Glutamatergic neuron (in vitro differentiated cells): Measurements from ENCODE around the gene RAD23B. TPM values are rescaled to one million over a fixed set of nuclear protein-coding genes. Genes with fewer than 3 reads are reported as not detected.

ENCODE experiments used
- DNase-seq: peaks from one replicate; pipeline ENCODE4 v3.0.0; 2022
- H3K27ac Mint-ChIP-seq: one replicate; pipeline ENCODE4 v1.8.0; 2020; ENCODE audit warnings: mild to moderate bottlenecking, mixed read lengths, inconsistent platforms; ENCODE audit not compliant: unreplicated experiment
- H3K27me3 Mint-ChIP-seq: one replicate; pipeline ENCODE4 v1.8.0; 2020; ENCODE audit warnings: mild to moderate bottlenecking, moderate library complexity, mixed read lengths, inconsistent platforms; ENCODE audit not compliant: unreplicated experiment
- H3K36me3 Mint-ChIP-seq: one replicate; pipeline ENCODE4 v1.8.0; 2020; ENCODE audit warnings: mild to moderate bottlenecking, mixed read lengths, inconsistent platforms; ENCODE audit not compliant: unreplicated experiment
- H3K4me1 Mint-ChIP-seq: one replicate; pipeline ENCODE4 v1.8.0; 2020; ENCODE audit warnings: mild to moderate bottlenecking, low read depth, mixed read lengths, inconsistent platforms; ENCODE audit not compliant: unreplicated experiment
- H3K4me3 Mint-ChIP-seq: one replicate; pipeline ENCODE4 v1.8.0; 2020; ENCODE audit warnings: mild to moderate bottlenecking, mixed read lengths, inconsistent platforms; ENCODE audit not compliant: unreplicated experiment
- H3K9me3 Mint-ChIP-seq: one replicate; pipeline ENCODE4 v1.8.0; 2020; ENCODE audit warnings: mild to moderate bottlenecking, moderate library complexity, mixed read lengths, inconsistent platforms; ENCODE audit not compliant: unreplicated experiment
- CTCF ChIP-seq: fragments of 200-600 bp; sonication (generic); IDR thresholded peaks from one replicate; pipeline ENCODE4 v1.5.0; 2021; ENCODE audit not compliant: partially characterized antibody, unreplicated experiment
- total RNA-seq: library from RNA; stranded (reverse); fragmentation: NEBNext Ultra II Directional; extraction: Animal tissue kit (Norgen Biotek cat#: 25700); gene quantifications from one replicate; pipeline ENCODE4 v1.2.1, GENCODE V29; 2021; ENCODE audit not compliant: unreplicated experiment

Gene RAD23B
- total RNA-seq, 1 donor from 2014 or later: 145 TPM

GRCh38 chr9:107368696-107369095 lies 85.6 kb downstream of the RAD23B start:
- Mint-ChIP-seq H3K9me3 (peaks cover 6% of the 10 kb centered on the region), H3K27me3 (peaks cover 5% of the 10 kb centered on the region)
- no peak for DNase-seq

GRCh38 chr9:107373809-107374208 lies 90.7 kb downstream of the RAD23B start:
- no peaks in the 10 kb centered on the region for H3K36me3 Mint-ChIP-seq
- no peak for TF ChIP-seq CTCF
- no peak for DNase-seq
- no peaks in the 10 kb centered on the region for H3K4me1 Mint-ChIP-seq
- H3K27me3 Mint-ChIP-seq: no peaks in the 10 kb centered on the region
- H3K9me3 Mint-ChIP-seq: no peaks in the 10 kb centered on the region
- H3K27ac Mint-ChIP-seq: no peak overlapping the region
- no peak overlapping the region for H3K4me3 Mint-ChIP-seq

More at GRCh38 chr9:107368696-107369095, 85.6 kb downstream of the RAD23B start:
- Mint-ChIP-seq H3K4me1 (peaks cover 12% of the 10 kb centered on the region), H3K36me3 (no peaks in the 10 kb centered on the region), H3K4me3 (no peak overlapping the region), H3K27ac (no peak overlapping the region)
- TF ChIP-seq CTCF: no peak

GRCh38 chr9:107375001-107375400 lies 91.9 kb downstream of the RAD23B start:
- no peak for DNase-seq
- H3K4me3 Mint-ChIP-seq: no peak overlapping the region
- TF ChIP-seq CTCF: no peak
- no peaks in the 10 kb centered on the region for H3K9me3 Mint-ChIP-seq
- no peak overlapping the region for H3K27ac Mint-ChIP-seq
- no peaks in the 10 kb centered on the region for H3K36me3 Mint-ChIP-seq
- no peaks in the 10 kb centered on the region for H3K4me1 Mint-ChIP-seq
- peaks cover 2% of the 10 kb centered on the region for H3K27me3 Mint-ChIP-seq

- TF ChIP-seq CTCF: no peak
- Mint-ChIP-seq H3K4me3 (no peak overlapping the region), H3K9me3 (no peaks in the 10 kb centered on the region), H3K36me3 (no peaks in the 10 kb centered on the region), H3K4me1 (no peaks in the 10 kb centered on the region), H3K27me3 (peaks cover 2% of the 10 kb centered on the region), H3K27ac (no peak overlapping the region)
- no peak for DNase-seq
Observed at GRCh38 chr9:107375651-107376369, 92.7 kb downstream of the RAD23B start.

- H3K27me3 Mint-ChIP-seq: peaks cover 2% of the 10 kb centered on the region
- H3K27ac Mint-ChIP-seq: no peak overlapping the region
- TF ChIP-seq CTCF: no peak
- H3K36me3 Mint-ChIP-seq: peaks cover 6% of the 10 kb centered on the region
- no peak overlapping the region for H3K4me3 Mint-ChIP-seq
- H3K4me1 Mint-ChIP-seq: no peaks in the 10 kb centered on the region
- DNase-seq: no peak
- no peaks in the 10 kb centered on the region for H3K9me3 Mint-ChIP-seq
Observed at GRCh38 chr9:107378006-107378405, 94.9 kb downstream of the RAD23B start.

Other genes starting within 250 kb of the RAD23B start
- 72.1 TPM for gene KLF4, start 206.5 kb downstream of the RAD23B start, total RNA-seq